GM23248 (cell line): ENCODE measurements around the gene CYBB. TPM values are rescaled to one million over a fixed set of nuclear protein-coding genes. Genes with fewer than 3 reads are reported as not detected.

Source experiments
- DNase-seq: peaks from one replicate; pipeline ENCODE4 v3.0.0-alpha.2; 2015
- H2AFZ ChIP-seq: fragments of 200-600 bp; sonication (generic); 2 replicates; pipeline ENCODE4 v1.6.1; 2016; ENCODE audit warnings: antibody characterized with exemption
- H3F3A ChIP-seq: fragments of 200-600 bp; sonication (generic); 2 replicates; pipeline ENCODE4 v1.6.1; 2016; ENCODE audit warnings: mild to moderate bottlenecking, antibody characterized with exemption, mixed run types; ENCODE audit not compliant: insufficient read depth
- H3K27ac ChIP-seq: fragments of 200-600 bp; sonication (generic); 2 replicates; pipeline ENCODE4 v1.5.1; 2016; ENCODE audit warnings: mild to moderate bottlenecking
- H3K27me3 ChIP-seq: fragments of 200-600 bp; sonication (generic); replicated peaks from 2 replicates; pipeline ENCODE4 v1.6.1; 2016; ENCODE audit warnings: mild to moderate bottlenecking; ENCODE audit not compliant: insufficient read depth
- H3K36me3 ChIP-seq: fragments of 200-600 bp; sonication (generic); 2 replicates; pipeline ENCODE4 v1.6.1; 2016; ENCODE audit warnings: low read depth, mild to moderate bottlenecking
- H3K4me1 ChIP-seq: fragments of 200-600 bp; sonication (generic); 2 replicates; pipeline ENCODE4 v1.6.1; 2016; ENCODE audit warnings: mild to moderate bottlenecking; ENCODE audit not compliant: insufficient read depth
- H3K4me2 ChIP-seq: fragments of 200-600 bp; sonication (generic); one replicate; pipeline ENCODE4 v1.6.1; 2016; ENCODE audit warnings: mild to moderate bottlenecking; ENCODE audit not compliant: unreplicated experiment
- H3K4me3 ChIP-seq: fragments of 200-600 bp; sonication (generic); 2 replicates; pipeline ENCODE4 v1.5.1; 2016; ENCODE audit warnings: mild to moderate bottlenecking
- H3K79me2 ChIP-seq: fragments of 200-600 bp; sonication (generic); 2 replicates; pipeline ENCODE4 v1.6.1; 2016; ENCODE audit warnings: mild to moderate bottlenecking; ENCODE audit not compliant: insufficient read depth
- H3K9ac ChIP-seq: fragments of 200-600 bp; sonication (generic); 2 replicates; pipeline ENCODE4 v1.6.1; 2016; ENCODE audit warnings: mild to moderate bottlenecking
- H3K9me2 ChIP-seq: fragments of 200-600 bp; sonication (generic); 2 replicates; pipeline ENCODE4 v1.6.1; 2016; ENCODE audit warnings: mixed run types, mild to moderate bottlenecking, moderate library complexity; ENCODE audit not compliant: insufficient read depth
- H3K9me3 ChIP-seq: fragments of 200-600 bp; sonication (generic); one replicate; pipeline ENCODE4 v1.6.1; 2017; ENCODE audit warnings: low read depth
- H4K20me1 ChIP-seq: fragments of 200-600 bp; sonication (generic); 2 replicates; pipeline ENCODE4 v1.6.0; 2016; ENCODE audit not compliant: insufficient read depth
- EZH2 ChIP-seq: fragments of 200-600 bp; sonication (generic); IDR thresholded peaks from 2 replicates; pipeline ENCODE4 v1.6.1; 2018; ENCODE audit warnings: antibody characterized with exemption, mild to moderate bottlenecking; ENCODE audit not compliant: insufficient read depth, poor library complexity, severe bottlenecking
- EZH2phosphoT487 ChIP-seq: fragments of 200-600 bp; sonication (generic); IDR thresholded peaks from 2 replicates; pipeline ENCODE4 v1.6.1; 2018; ENCODE audit warnings: antibody characterized with exemption, moderate library complexity, mild to moderate bottlenecking, low read depth; ENCODE audit not compliant: insufficient read depth
- WGBS, 2 experiments: methylation state at CpG; one replicate each; pipeline ENCODE4 v1.1.6; 2015 to 2017; ENCODE audit warnings: low lambda C conversion rate in 2 of 2, low coverage in 1 of 2; ENCODE audit errors: missing lambda C conversion rate in 2 of 2; 5-methylcytosine and 5-hydroxymethylcytosine counted together
- in situ Hi-C: fragments of 300-500 bp; cut with MboI; formaldehyde crosslinking; loops from 2 replicates; pipeline ENCODE4 v1.15.0; 2020
- polyA plus RNA-seq: library from polyadenylated mRNA; unstranded; fragments of >200 nt; fragmentation: Nextera tagmentation; extraction: Ambion mirVana; gene quantifications from 2 replicates; pipeline ENCODE4 v1.2.1, GENCODE V29; 2016
- total RNA-seq: library from RNA; depleted of rRNA; stranded (reverse); fragments of >200 nt; shearing (Covaris generic); gene quantifications from 2 replicates; pipeline ENCODE4 v1.2.3, GENCODE V29; 2014

CYBB gene
- total and polyA plus RNA-seq, 2 experiments from 2014 or later = not detected

DNA sequence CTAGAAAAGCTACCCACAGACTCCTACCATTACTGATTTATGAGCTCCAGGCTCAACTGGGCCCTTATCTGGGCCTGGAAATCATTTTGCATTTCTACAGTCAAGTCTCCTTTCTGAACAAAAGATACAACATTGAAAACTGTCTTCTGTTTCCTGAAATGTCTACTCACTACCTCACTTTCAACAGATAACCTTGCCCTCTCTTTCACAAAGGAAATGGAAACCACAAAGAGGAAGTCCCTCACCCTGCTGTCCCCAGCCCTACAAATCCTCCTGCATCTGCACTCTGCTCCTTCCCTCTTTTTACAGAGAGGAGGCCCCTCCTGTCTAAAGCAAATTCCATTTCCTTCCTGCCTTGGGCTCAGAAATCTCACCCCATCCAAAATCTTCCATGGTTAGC lies 24.8 kb upstream of the CYBB start:
- Histone ChIP-seq H3K79me2 (no peaks in the 10 kb centered on the region), H3K27me3 (no peaks in the 10 kb centered on the region), H3K4me3 (no peak overlapping the region), H4K20me1 (no peaks in the 10 kb centered on the region), H3K27ac (no peak overlapping the region), H3K36me3 (no peaks in the 10 kb centered on the region), H3K9me3 (no peaks in the 10 kb centered on the region), H3K4me2 (no peak overlapping the region), H2AFZ (no peak overlapping the region), H3F3A (no peaks in the 10 kb centered on the region), H3K4me1 (no peaks in the 10 kb centered on the region), H3K9ac (no peak overlapping the region), H3K9me2 (no peaks in the 10 kb centered on the region)
- DNase-seq = no peak
- no peak for TF ChIP-seq EZH2phosphoT487
- no peak for TF ChIP-seq EZH2
- in situ Hi-C loops = no loop called here

DNA sequence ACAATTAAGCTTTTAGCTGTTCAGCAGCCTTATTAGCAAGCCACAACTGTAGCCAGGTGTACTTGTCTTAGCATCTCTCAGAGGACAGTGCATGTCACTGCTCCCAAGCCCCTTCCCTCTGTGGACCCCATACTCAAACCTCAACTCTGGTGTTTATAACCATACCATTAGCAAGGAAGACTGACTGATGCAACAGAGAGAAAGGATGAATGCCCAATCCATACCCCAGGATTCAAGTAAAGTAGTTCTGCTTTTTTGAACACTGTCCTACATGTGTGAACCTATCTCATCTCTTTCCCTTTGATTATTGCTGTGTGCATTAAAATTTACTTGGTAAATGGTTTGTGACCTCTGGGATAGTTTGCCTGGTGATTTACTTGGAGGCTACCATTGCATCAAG lies 22.8 kb upstream of the CYBB start:
- H3F3A ChIP-seq = no peaks in the 10 kb centered on the region
- in situ Hi-C loops = no loop called here

DNA sequence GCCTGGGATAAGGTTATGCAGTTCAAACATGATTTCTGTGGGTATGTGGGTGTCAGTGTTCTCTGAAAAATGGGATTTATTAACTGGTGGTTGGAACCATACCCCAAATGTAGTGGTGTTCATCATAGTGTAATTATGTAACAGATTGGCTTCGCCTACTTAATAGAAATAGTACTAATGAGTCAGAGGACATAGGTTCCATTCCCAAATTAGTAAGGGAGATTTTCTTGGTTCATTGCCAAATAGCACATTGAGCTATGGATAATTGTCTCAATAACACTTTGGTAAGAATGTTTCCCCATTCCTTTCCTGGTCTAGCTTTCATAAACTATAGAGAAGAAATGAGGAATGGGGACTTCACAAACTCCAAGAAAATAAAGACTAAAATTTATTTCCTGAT lies 20.5 kb upstream of the CYBB start:
- in situ Hi-C loops = no loop called here

More for the DNA sequence above, 22.8 kb upstream of the CYBB start:
- Histone ChIP-seq H4K20me1 (no peaks in the 10 kb centered on the region), H3K9me3 (no peaks in the 10 kb centered on the region), H3K27ac (no peak overlapping the region), H3K4me3 (no peak overlapping the region), H3K27me3 (no peaks in the 10 kb centered on the region), H3K79me2 (no peaks in the 10 kb centered on the region), H3K36me3 (no peaks in the 10 kb centered on the region), H3K9ac (no peak overlapping the region), H2AFZ (no peak overlapping the region), H3K9me2 (no peaks in the 10 kb centered on the region), H3K4me2 (no peak overlapping the region), H3K4me1 (no peaks in the 10 kb centered on the region)
- DNase-seq = no peak
- no peak for TF ChIP-seq EZH2
- no peak for TF ChIP-seq EZH2phosphoT487

DNA sequence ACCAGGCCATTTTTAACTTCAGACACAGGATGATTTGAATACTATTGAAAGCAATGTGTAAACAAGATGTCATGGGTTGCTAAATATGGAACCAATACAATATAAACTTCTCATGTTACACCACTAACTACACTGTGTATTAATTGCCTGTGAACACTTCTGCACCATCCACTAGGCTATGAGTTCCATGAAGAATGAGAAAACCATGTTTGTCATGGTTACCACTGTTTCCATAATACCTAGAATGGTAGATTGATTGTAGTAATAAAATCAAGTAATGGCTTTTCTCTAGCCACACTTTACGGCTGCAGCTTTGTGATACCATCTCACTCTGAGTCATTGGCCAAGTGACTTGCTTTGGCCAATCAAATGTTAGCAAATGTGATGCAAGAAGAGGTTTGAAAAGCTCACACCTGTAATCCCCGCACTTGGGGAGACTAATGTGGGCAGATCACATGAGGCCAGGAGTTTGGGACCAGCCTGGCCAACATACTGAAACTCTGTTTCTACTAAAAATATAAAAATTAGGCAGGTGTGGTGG lies 19.9 kb upstream of the CYBB start:
- Histone ChIP-seq H3K4me3 (no peak overlapping the region), H3F3A (no peaks in the 10 kb centered on the region), H3K36me3 (no peaks in the 10 kb centered on the region), H2AFZ (no peak overlapping the region), H3K79me2 (no peaks in the 10 kb centered on the region), H4K20me1 (no peaks in the 10 kb centered on the region), H3K27me3 (no peaks in the 10 kb centered on the region), H3K4me2 (no peak overlapping the region), H3K9ac (no peak overlapping the region), H3K27ac (no peak overlapping the region), H3K9me3 (no peaks in the 10 kb centered on the region), H3K4me1 (no peaks in the 10 kb centered on the region), H3K9me2 (no peaks in the 10 kb centered on the region)
- in situ Hi-C loops = no loop called here
- TF ChIP-seq EZH2phosphoT487 (no peak), EZH2 (no peak)
- DNase-seq = no peak
- 39 to 50% methylated on average over 2 of the region's 2 CpGs for WGBS, 2 experiments

More for the DNA sequence above, 20.5 kb upstream of the CYBB start:
- Histone ChIP-seq H3K4me3 (no peak overlapping the region), H3K4me2 (no peak overlapping the region), H3K36me3 (no peaks in the 10 kb centered on the region), H4K20me1 (no peaks in the 10 kb centered on the region), H3K9ac (no peak overlapping the region), H3K27ac (no peak overlapping the region), H3K27me3 (no peaks in the 10 kb centered on the region), H3K9me2 (no peaks in the 10 kb centered on the region), H2AFZ (no peak overlapping the region), H3F3A (no peaks in the 10 kb centered on the region), H3K9me3 (no peaks in the 10 kb centered on the region), H3K79me2 (no peaks in the 10 kb centered on the region), H3K4me1 (no peaks in the 10 kb centered on the region)
- WGBS, 2 experiments = 14 to 38% methylated on average over 1 of the region's 1 CpG
- TF ChIP-seq EZH2phosphoT487 = no peak
- TF ChIP-seq EZH2 = no peak
- no peak for DNase-seq

DNA sequence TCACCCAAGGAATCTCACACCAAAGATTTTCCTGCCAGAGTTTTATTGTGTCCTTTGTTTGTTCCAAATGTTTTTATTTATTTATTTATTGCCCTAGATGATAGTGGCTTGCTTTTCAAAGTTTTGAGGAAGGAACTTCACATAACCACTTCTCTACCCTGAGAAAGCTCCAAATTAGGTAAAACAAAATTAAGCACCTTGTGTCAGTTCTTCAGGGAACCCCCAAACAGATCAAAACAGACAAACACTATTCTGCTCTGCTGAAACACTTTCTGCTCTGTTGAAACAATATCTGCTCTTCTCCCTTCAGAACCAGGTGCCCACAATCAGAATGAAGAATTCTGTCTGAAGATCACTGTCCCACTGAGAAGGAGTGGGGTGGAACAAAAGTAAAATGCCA lies 16.5 kb upstream of the CYBB start:
- TF ChIP-seq EZH2phosphoT487 = no peak
- TF ChIP-seq EZH2 = no peak
- Histone ChIP-seq H4K20me1 (no peaks in the 10 kb centered on the region), H3K9me3 (no peaks in the 10 kb centered on the region)

More for the DNA sequence above, 16.5 kb upstream of the CYBB start:
- no peak for DNase-seq
- H3K27me3 ChIP-seq = no peaks in the 10 kb centered on the region
- no peak overlapping the region for H3K4me3 ChIP-seq
- no peaks in the 10 kb centered on the region for H3K36me3 ChIP-seq
- H3K9me2 ChIP-seq = no peaks in the 10 kb centered on the region
- no peak overlapping the region for H2AFZ ChIP-seq
- H3K79me2 ChIP-seq = no peaks in the 10 kb centered on the region
- no peak overlapping the region for H3K9ac ChIP-seq
- H3K4me1 ChIP-seq = no peaks in the 10 kb centered on the region
- in situ Hi-C loops = no loop called here
- H3K27ac ChIP-seq = no peak overlapping the region
- no peaks in the 10 kb centered on the region for H3F3A ChIP-seq
- H3K4me2 ChIP-seq = no peak overlapping the region
